Measurements from ENCODE around the gene RUNX2. TPM values are rescaled to one million over a fixed set of nuclear protein-coding genes. Genes with fewer than 3 reads are reported as not detected.

RUNX2 gene
- total and polyA plus RNA-seq, 12 donors, result 0.28 to 4.5 (median 1.8) TPM

DNA sequence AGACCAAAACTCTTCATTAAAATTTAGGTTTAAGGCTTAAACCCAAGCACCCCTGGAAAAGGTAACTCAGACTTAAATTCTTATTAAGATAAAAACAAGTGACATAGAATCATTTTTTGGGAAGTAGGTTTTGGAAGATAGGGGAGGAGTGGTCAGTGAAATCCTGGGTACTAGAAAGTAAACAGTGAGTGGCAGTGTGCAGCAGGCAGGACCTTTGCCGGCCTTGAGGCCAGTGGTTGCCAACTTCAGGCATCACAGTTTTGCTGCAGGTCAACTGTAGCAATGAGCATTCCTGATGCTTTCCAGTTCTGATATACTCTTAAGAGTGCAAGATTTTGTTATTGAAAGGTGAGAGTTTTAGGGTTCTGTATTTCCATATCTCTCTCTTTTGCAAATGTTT is 118.9 kb downstream of the RUNX2 start:
- DNase-seq, result no peak
- no peak for TF ChIP-seq POLR2A (IDR thresholded peaks at IDR 0.05)
- TF ChIP-seq, protein P1, sequence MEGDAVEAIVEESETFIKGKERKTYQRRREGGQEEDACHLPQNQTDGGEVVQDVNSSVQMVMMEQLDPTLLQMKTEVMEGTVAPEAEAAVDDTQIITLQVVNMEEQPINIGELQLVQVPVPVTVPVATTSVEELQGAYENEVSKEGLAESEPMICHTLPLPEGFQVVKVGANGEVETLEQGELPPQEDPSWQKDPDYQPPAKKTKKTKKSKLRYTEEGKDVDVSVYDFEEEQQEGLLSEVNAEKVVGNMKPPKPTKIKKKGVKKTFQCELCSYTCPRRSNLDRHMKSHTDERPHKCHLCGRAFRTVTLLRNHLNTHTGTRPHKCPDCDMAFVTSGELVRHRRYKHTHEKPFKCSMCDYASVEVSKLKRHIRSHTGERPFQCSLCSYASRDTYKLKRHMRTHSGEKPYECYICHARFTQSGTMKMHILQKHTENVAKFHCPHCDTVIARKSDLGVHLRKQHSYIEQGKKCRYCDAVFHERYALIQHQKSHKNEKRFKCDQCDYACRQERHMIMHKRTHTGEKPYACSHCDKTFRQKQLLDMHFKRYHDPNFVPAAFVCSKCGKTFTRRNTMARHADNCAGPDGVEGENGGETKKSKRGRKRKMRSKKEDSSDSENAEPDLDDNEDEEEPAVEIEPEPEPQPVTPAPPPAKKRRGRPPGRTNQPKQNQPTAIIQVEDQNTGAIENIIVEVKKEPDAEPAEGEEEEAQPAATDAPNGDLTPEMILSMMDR (IDR thresholded peaks at IDR 0.05), result no peak
- H3K36me3 ChIP-seq (replicated peaks in 1 of 2), result no peaks in the 10 kb centered on the region
- WGBS, 4 donors, result 50 to 68% (median 59%) methylated on average over 1 of the region's 1 CpG
- H3K27ac ChIP-seq, result no peak overlapping the region
- no peaks in the 10 kb centered on the region for H3K9me3 ChIP-seq (replicated peaks in 1 of 3)
- H3K4me3 ChIP-seq, result no peak overlapping the region
- H3K4me1 ChIP-seq (replicated peaks in 1 of 2), result peaks cover 4 to 29% of the 10 kb centered on the region in 2 donors
- no peaks in the 10 kb centered on the region for H3K27me3 ChIP-seq
- intact Hi-C loops (cut with DNase I), result no loop called here

GRCh38 chr6:45447716-45448115 is 119.6 kb downstream of the RUNX2 start:
- TF ChIP-seq, protein P1 (IDR thresholded peaks at IDR 0.05), result no peak
- TF ChIP-seq POLR2A (IDR thresholded peaks at IDR 0.05), result no peak
- no peaks in the 10 kb centered on the region for H3K9me3 ChIP-seq (replicated peaks in 1 of 3)
- H3K36me3 ChIP-seq (replicated peaks in 1 of 2), result no peaks in the 10 kb centered on the region
- intact Hi-C loops (cut with DNase I), result no loop called here
- no peak overlapping the region for H3K27ac ChIP-seq
- no peaks in the 10 kb centered on the region for H3K27me3 ChIP-seq
- no peak for DNase-seq
- 85 to 89% (median 86%) methylated on average over 2 of the region's 2 CpGs for WGBS, 4 donors
- H3K4me3 ChIP-seq, result no peak overlapping the region
- H3K4me1 ChIP-seq (replicated peaks in 1 of 2), result peaks cover 4 to 29% of the 10 kb centered on the region in 2 donors

- no peak for DNase-seq
- no peaks in the 10 kb centered on the region for H3K36me3 ChIP-seq (replicated peaks in 1 of 2)
- no peak overlapping the region for H3K4me3 ChIP-seq
- intact Hi-C loops (cut with DNase I), result no loop called here
- no peak for TF ChIP-seq POLR2A (IDR thresholded peaks at IDR 0.05)
- TF ChIP-seq, protein P1 (IDR thresholded peaks at IDR 0.05), result no peak
- peaks cover 4 to 29% of the 10 kb centered on the region in 2 donors for H3K4me1 ChIP-seq (replicated peaks in 1 of 2)
- no peaks in the 10 kb centered on the region for H3K9me3 ChIP-seq (replicated peaks in 1 of 3)
- H3K27me3 ChIP-seq, result no peaks in the 10 kb centered on the region
- 91 to 92% (median 92%) methylated on average over 8 of the region's 8 CpGs for WGBS, 4 donors
- H3K27ac ChIP-seq, result no peak overlapping the region
These were observed 120.6 kb downstream of the RUNX2 start for GRCh38 chr6:45448417-45449389.

GRCh38 chr6:45450132-45450531 is 122.0 kb downstream of the RUNX2 start:
- no peak overlapping the region for H3K27ac ChIP-seq
- DNase-seq, result no peak
- no peaks in the 10 kb centered on the region for H3K27me3 ChIP-seq
- 86 to 94% (median 92%) methylated on average over 4 of the region's 4 CpGs for WGBS, 4 donors
- no peak overlapping the region for H3K4me3 ChIP-seq
- H3K4me1 ChIP-seq (replicated peaks in 1 of 2), result peaks cover 4 to 27% of the 10 kb centered on the region in 2 donors
- H3K9me3 ChIP-seq (replicated peaks in 1 of 3), result no peaks in the 10 kb centered on the region
- no peak for TF ChIP-seq POLR2A (IDR thresholded peaks at IDR 0.05)
- TF ChIP-seq, protein P1 (IDR thresholded peaks at IDR 0.05), result no peak
- no peaks in the 10 kb centered on the region for H3K36me3 ChIP-seq (replicated peaks in 1 of 2)
- intact Hi-C loops (cut with DNase I), result no loop called here
